Measurements from ENCODE around the gene SIMC1.

Gene SIMC1

DNA sequence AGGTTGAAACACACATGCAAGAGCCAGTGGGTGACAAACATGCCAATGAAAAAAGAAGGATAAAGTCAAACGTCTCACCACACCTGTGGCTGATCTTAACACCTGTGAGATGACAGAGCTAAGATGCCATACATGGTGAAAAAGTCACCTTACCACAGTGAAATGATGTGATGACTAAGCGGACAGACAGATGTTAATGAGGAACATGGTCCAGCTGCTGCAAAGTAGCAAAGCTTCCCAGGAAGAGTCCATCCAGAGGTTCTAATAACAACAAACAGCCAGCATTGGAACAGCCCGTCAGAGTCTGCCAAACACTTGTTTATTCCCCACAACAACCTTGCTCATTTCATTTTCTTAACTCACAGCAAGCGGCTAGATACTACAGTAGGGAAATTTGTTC, 121.4 kb downstream of the SIMC1 start:
- H3K36me3 Mint-ChIP-seq (ENCODE audit: low read depth), result peaks cover 17% of the 10 kb centered on the region
- H3K9me3 Mint-ChIP-seq, result no peaks in the 10 kb centered on the region
- H3K4me3 Mint-ChIP-seq, result peak overlapping the region; percentile 73
- peaks cover 28% of the 10 kb centered on the region for H3K4me1 Mint-ChIP-seq (ENCODE audit: low read depth)
- H3K27me3 Mint-ChIP-seq (ENCODE audit: low read depth), result no peaks in the 10 kb centered on the region
- H3K27ac Mint-ChIP-seq, result peak overlapping the region; percentile 76

DNA sequence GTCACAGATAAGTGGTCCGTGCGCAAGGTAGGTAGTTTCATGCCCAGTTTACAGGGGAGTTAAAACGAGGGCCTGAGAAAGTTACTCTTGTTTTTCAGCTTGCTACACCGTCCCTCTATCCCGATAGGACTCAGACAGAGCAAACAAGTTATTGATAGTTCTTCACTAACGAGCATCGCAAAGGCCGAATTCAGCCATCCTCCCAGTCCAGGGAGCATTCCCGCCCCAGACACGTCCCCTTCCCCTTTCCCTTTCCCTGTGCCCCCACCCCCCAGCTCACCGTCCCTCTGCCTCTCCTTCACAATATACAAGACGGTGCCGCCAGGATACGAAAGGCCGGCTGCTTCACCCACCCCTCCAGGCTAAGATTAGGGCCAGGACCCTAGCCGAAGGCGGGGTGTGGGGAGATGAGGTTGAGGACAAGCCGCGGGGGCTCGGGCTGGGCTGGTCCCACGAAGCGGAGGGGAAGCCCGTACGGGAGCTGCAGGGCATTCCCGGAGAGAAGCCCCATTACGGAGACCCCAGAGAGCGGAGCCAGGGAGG, 122.7 kb downstream of the SIMC1 start:
- peaks cover 14% of the 10 kb centered on the region for H3K36me3 Mint-ChIP-seq (ENCODE audit: low read depth)
- H3K4me1 Mint-ChIP-seq (ENCODE audit: low read depth), result peaks cover 31% of the 10 kb centered on the region
- no peaks in the 10 kb centered on the region for H3K9me3 Mint-ChIP-seq
- H3K4me3 Mint-ChIP-seq, result peak overlapping the region; percentile 98
- H3K27ac Mint-ChIP-seq, result peak overlapping the region; percentile 96
- H3K27me3 Mint-ChIP-seq (ENCODE audit: low read depth), result no peaks in the 10 kb centered on the region

DNA sequence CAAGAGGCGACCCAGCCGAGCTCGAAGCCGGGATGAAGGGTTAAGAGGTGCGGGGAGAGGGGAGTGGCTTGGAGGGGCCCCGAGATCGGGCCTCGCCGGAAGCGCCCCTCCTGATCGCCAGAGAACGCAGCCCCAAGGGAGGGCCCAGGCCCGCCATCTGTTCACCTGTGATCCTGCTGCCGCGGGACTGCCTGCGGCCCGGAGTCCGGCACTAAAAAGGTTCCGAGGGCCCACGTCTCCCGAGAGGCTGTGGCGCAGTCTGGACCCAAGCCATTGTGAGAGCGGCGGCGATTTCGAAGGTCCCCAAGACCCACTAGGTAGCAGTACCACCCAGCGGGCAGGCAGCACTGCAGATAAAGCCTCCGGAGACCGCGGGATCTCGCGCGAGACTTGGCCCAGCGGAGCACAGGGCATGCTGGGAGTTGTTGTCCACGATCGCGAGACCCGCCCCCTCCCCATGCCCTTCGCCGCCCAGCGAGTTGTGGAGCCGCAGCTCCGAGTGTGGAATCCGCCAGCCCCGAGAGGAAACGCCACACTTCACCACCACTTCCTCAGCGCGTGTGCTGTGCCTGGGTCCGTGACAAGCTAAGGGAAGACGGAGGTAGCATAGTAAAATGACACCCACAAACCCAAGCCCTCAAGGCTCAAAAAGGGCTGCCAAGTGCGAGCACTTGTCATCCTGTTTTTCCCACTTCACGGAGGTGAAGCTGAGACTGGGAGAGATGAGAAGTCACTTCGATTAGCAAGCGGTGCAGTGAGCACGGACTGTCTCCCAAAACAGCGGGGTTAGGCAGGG, 123.4 kb downstream of the SIMC1 start, which contains the start of gene KIAA1191:
Gene KIAA1191 (minus strand): TSS at position 328 of the 796 bp plus-strand sequence. CDS start 2,256 bp downstream, outside the sequence.
- no peaks in the 10 kb centered on the region for H3K27me3 Mint-ChIP-seq (ENCODE audit: low read depth)
- H3K4me1 Mint-ChIP-seq (ENCODE audit: low read depth), result peaks cover 31% of the 10 kb centered on the region
- H3K4me3 Mint-ChIP-seq, result peak within 1 kb of the TSS; percentile 98
- peak within 1 kb of the TSS; percentile 96 for H3K27ac Mint-ChIP-seq
- H3K9me3 Mint-ChIP-seq, result no peaks in the 10 kb centered on the region
- H3K36me3 Mint-ChIP-seq (ENCODE audit: low read depth), result peaks cover 14% of the 10 kb centered on the region

DNA sequence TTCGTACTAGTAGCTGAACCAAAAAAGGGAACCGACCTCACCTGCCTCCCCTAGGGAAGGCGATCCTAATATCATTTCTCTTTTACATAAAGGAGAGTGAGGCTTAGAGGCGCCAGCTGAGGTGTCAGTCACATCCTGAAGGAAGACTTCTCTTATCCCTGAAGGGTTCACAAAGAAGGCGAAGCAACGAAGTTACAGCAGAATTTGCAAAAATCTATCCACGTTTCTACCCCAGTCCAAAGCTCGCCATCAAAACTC, 123.9 kb downstream of the SIMC1 start:
- Mint-ChIP-seq H3K27me3 (ENCODE audit: low read depth) (no peaks in the 10 kb centered on the region), H3K4me3 (peak overlapping the region; percentile 98), H3K36me3 (ENCODE audit: low read depth) (peaks cover 14% of the 10 kb centered on the region), H3K27ac (peak overlapping the region; percentile 96), H3K9me3 (no peaks in the 10 kb centered on the region), H3K4me1 (ENCODE audit: low read depth) (peaks cover 31% of the 10 kb centered on the region)

DNA sequence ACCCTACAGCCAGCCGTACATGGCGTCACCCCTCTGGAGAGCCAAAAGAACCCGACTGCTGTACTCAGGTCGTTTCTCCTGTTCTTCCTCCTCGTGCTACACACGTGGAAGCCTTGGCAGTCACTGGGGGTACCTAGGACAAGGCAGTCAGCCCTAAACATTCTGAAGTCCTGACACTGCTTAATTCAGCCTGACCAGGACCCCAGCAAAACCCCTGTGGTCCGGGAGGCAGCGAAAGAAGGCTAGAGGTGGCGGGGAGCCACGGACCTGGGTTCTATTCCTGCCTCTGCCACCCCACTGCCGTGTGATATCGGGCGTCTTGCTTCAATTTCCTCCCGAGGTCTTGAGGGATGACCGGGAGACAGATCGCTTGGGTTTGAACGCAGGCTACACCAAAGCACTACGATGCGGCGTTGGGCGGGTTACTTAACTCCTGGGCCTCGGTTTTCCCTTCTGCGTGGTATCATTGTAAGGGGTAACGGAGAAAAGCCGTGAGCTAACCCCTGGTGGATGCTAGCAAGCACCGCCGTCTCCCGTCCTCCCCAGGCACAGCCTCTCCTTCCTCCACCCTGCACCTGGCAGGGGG, 126.6 kb downstream of the SIMC1 start:
- Mint-ChIP-seq H3K27ac (peak overlapping the region; percentile 36), H3K4me3 (peak overlapping the region; percentile 62), H3K4me1 (ENCODE audit: low read depth) (peaks cover 25% of the 10 kb centered on the region), H3K9me3 (no peaks in the 10 kb centered on the region), H3K36me3 (ENCODE audit: low read depth) (peaks cover 14% of the 10 kb centered on the region), H3K27me3 (ENCODE audit: low read depth) (no peaks in the 10 kb centered on the region)

DNA sequence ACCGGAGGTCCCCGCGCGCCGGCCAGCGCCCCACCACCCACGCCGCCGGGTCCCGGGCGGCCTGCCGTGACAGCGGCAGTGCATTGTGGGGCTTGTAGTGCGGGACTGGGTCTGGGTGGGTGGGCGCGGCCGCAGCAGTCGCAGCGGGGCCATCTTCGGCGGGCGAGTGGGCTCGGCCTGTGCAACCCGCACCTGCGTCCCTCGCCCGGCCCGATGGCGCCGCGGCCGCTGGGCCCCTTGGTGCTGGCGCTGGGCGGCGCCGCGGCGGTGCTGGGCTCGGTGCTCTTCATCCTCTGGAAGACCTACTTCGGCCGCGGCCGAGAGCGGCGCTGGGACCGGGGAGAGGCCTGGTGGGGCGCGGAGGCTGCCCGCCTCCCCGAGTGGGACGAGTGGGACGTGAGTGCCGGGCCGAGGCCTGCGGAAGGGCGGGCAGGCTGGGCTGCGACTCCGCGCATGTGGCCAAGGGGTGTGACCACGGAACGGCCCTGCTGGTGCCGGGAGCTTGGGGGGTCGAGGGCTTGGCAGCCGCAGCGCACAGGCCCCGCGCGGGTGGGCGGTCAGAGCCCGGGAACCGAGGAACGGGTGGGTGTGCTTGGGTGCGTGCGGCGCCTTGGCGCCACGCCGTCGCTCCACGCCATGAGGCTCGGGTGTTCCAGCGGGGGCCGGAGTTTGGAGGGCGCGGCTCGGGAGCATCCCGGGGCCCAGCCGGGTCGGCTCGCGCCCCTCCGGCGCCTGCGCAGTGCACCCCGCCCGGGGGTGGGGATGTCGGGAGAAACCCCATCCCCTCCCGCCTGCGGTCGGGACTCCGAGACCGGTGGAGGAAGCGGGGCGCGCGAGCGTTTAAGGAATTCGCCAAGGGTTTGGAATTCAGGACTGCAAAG, 127.4 kb downstream of the SIMC1 start, which contains the start of gene ARL10:
Gene ARL10 (plus strand): TSS at position 137 of the 881 bp plus-strand sequence. CDS start 77 bp downstream, at position 214.
- H3K36me3 Mint-ChIP-seq (ENCODE audit: low read depth), result peaks cover 13% of the 10 kb centered on the region
- peak within 1 kb of the TSS; percentile 75 for H3K4me3 Mint-ChIP-seq
- H3K27ac Mint-ChIP-seq, result peak within 1 kb of the TSS; percentile 36
- peaks cover 24% of the 10 kb centered on the region for H3K4me1 Mint-ChIP-seq (ENCODE audit: low read depth)
- H3K27me3 Mint-ChIP-seq (ENCODE audit: low read depth), result no peaks in the 10 kb centered on the region
- no peaks in the 10 kb centered on the region for H3K9me3 Mint-ChIP-seq

DNA sequence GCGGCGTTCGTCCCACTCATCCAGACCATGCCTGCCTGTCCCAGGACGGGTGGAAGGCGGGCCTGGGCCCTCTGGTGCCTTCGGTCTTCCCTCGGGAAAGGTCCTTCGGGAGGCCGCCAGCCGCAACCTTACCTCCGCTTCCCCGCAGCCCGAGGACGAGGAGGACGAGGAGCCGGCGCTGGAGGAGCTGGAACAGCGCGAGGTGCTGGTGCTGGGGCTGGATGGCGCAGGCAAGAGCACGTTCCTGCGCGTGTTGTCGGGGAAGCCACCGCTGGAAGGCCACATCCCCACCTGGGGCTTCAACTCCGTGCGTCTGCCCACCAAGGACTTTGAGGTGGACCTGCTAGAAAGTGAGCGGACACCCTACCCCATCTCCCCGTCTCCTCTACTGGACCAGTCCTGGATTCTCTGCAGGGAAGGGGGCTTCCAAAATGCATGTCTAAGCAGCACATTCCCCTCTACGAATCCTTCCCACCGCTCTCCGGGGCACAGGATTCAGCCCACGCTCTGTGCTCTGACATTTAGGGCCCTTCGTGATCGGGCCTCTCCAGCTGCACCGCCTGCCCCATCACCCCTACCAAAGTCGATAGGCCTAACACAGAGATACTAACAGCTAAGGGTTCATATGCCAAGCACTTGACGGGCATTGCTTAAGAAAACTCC, 128.1 kb downstream of the SIMC1 start:
- Mint-ChIP-seq H3K36me3 (ENCODE audit: low read depth) (peaks cover 13% of the 10 kb centered on the region), H3K27ac (peak overlapping the region; percentile 72), H3K27me3 (ENCODE audit: low read depth) (no peaks in the 10 kb centered on the region), H3K4me1 (ENCODE audit: low read depth) (peaks cover 24% of the 10 kb centered on the region), H3K4me3 (peak overlapping the region; percentile 75), H3K9me3 (no peaks in the 10 kb centered on the region)

DNA sequence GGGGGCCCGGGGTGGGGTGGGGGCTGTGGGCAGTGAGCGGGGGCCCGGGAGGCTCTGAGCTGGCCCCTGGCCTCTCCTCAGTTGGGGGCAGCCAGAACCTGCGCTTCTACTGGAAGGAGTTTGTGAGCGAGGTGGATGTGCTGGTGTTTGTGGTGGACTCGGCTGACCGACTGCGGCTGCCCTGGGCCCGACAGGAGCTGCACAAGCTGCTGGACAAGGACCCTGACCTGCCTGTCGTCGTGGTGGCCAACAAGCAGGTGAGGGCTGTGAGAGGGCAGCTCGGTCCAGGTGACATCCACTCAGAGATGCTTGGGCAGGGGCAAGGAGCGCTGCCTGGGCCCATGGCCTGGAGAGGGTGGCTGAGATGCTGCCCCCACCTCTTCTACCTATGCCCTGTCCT, 130.5 kb downstream of the SIMC1 start:
- Mint-ChIP-seq H3K4me3 (no peak overlapping the region), H3K27ac (no peak overlapping the region), H3K4me1 (ENCODE audit: low read depth) (peaks cover 12% of the 10 kb centered on the region), H3K27me3 (ENCODE audit: low read depth) (no peaks in the 10 kb centered on the region), H3K9me3 (no peaks in the 10 kb centered on the region), H3K36me3 (ENCODE audit: low read depth) (peaks cover 15% of the 10 kb centered on the region)

DNA sequence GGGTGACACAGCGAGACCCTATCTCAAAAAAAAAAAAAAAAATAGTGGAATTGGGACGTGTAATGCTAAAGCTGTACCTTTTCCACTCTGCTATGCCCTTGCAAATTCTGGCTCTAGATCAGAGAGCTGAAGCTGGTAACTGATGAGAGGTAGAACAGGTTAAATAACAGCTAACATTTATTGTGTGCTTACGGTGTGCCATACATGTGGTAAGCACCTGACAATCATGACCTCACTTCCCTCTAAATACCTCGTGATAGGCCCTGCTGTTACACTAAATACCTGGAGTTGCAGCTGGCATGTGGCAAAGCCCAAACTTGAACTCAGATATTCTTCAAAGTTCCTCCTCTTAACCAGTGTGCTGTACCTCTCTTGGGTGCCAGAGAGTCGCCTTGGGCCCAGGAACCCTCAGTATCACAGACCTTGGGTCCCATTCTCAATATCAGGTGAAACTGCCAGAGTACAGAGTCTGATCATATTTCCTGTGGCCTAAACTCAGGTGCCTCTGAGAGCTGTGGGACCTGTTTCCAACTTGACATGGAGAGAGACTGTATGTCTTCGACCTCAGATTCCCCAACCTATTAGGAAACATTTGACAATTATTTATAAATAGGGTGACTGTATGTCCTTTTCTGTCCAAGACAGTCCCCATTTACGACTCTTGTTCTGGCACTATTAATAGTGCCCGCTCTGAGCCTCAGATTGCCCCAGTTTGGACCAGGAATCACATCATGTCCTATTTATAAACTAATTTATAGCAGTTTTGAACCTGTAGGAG, 131.9 kb downstream of the SIMC1 start:
- Mint-ChIP-seq H3K4me1 (ENCODE audit: low read depth) (peaks cover 9% of the 10 kb centered on the region), H3K36me3 (ENCODE audit: low read depth) (peaks cover 15% of the 10 kb centered on the region), H3K9me3 (no peaks in the 10 kb centered on the region), H3K27ac (no peak overlapping the region), H3K4me3 (no peak overlapping the region), H3K27me3 (ENCODE audit: low read depth) (no peaks in the 10 kb centered on the region)

DNA sequence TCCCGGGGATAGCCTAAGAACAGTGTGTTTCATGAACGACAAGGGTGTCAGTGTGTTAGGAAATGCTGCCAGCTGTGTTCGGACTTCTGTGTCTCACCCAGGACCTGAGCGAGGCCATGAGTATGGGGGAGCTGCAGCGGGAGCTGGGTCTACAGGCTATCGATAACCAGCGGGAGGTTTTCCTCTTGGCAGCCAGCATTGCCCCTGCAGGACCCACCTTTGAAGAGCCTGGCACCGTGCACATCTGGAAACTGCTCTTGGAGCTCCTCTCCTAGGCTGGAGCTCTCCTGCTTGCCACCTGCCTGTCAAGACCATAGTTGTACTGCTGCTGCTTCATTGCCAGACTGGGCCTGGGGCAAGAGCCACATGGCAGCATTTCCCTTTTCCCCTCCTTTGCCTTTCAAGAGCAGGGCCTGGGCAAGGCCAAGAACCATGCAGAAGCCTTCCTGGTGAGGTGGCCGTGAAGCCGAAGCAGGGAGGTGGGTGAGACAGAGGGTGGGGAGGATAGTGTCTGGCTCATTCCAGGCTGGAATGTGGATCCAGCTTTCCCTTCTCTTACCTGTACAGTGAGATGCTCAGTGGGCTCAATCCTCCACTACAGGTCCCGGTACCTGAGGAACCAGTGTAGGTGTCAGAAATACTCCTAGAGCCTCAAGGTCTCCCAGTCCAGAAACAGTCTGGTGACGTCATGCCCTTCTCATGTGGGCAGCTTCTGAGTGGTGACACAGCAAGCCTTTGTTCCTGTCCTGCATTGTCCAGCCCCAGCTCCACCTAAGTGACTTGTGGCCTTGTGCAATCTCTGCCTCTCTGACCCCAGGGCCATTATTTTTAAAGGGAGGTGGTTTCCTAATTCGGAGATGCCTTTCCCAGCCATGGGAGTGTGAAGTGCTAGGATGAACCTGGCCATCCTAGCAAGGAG, 133.7 kb downstream of the SIMC1 start:
- Mint-ChIP-seq H3K36me3 (ENCODE audit: low read depth) (peaks cover 19% of the 10 kb centered on the region), H3K27ac (no peak overlapping the region), H3K4me1 (ENCODE audit: low read depth) (peaks cover 9% of the 10 kb centered on the region), H3K27me3 (ENCODE audit: low read depth) (no peaks in the 10 kb centered on the region), H3K4me3 (no peak overlapping the region), H3K9me3 (no peaks in the 10 kb centered on the region)

DNA sequence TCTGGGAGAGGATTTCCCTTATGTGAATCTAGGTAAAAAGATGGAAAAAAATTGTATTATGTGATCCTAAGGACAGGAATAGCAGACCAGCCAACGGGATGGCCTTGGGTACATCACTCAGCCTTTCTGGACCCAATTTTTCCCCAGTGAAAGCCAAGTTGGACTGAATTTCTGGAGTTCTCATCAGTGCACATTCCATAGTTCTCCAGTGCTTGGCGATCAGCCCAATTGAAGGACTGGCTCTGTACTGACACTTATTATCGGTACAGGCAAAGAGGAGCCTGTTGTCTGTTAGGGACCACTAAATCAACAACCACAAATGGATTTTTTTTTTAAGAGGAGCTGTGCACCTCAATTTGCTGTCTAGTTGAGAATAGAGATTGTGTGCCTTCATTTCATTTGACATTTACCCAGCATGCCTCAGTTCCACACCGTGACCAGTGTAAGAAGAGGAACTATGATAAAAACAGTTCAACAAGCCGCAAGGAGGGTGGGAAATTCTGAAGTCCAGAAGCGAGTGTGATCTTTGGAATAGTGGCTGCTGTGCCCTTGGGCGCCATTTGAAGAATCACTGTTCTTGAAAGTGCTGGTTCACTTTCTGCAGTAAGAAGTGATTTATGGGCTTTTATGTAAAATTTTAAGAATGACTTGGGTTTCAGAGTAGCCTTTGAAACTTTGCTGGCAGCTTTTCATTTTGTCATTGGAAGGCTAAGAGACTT, 135.0 kb downstream of the SIMC1 start:
- H3K27me3 Mint-ChIP-seq (ENCODE audit: low read depth), result no peaks in the 10 kb centered on the region
- H3K4me3 Mint-ChIP-seq, result no peak overlapping the region
- H3K27ac Mint-ChIP-seq, result no peak overlapping the region
- no peaks in the 10 kb centered on the region for H3K4me1 Mint-ChIP-seq (ENCODE audit: low read depth)
- H3K36me3 Mint-ChIP-seq (ENCODE audit: low read depth), result peaks cover 8% of the 10 kb centered on the region
- H3K9me3 Mint-ChIP-seq, result no peaks in the 10 kb centered on the region

DNA sequence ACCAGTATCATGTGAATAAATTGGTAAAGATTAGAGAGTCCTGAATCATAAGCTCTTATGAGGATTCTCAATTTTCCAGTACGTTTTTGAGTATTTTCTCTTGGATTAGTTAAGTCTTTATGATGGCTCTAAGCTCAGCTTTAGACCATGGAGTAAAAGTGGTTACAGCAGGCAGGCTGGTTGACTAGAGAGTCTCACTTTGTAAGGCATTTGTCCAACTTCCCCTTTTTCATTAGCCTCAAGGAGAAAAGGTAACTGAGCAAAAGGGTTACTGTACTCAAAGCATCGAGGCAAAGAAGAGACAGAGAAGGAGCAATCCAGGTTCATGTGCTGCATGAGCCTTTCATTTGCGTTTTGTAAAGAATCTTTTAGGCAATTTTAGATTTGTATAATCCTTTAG, 141.7 kb downstream of the SIMC1 start:
- no peak overlapping the region for H3K27ac Mint-ChIP-seq
- H3K4me1 Mint-ChIP-seq (ENCODE audit: low read depth), result no peaks in the 10 kb centered on the region
- H3K36me3 Mint-ChIP-seq (ENCODE audit: low read depth), result peaks cover 21% of the 10 kb centered on the region
- no peaks in the 10 kb centered on the region for H3K9me3 Mint-ChIP-seq
- H3K4me3 Mint-ChIP-seq, result no peak overlapping the region
- H3K27me3 Mint-ChIP-seq (ENCODE audit: low read depth), result no peaks in the 10 kb centered on the region

All from T-helper 1 cell treated with Interleukin-12 subunit alpha and Interleukin-12 subunit beta and Interleukin-4 antibody, amounts not matched to agents 30 μg/mL and 1 μg/mL, for 36 hours (primary cell).